GM21529 (cell line): ENCODE data around the gene PSMD4.

Experiments
- ATAC-seq: cut with Tn5 transposase; IDR thresholded peaks from one replicate; pipeline ENCODE4 v1.9.1; 2021; ENCODE audit not compliant: unreplicated experiment

Gene PSMD4

GRCh38 chr1:151293093-151293492 lies 38.6 kb downstream of the PSMD4 start:
- no peak for ATAC-seq

GRCh38 chr1:151294742-151295462 lies 40.4 kb downstream of the PSMD4 start:
- no peak for ATAC-seq

GRCh38 chr1:151309811-151310323 lies 55.3 kb downstream of the PSMD4 start:
- no peak for ATAC-seq

- no peak for ATAC-seq
Observed at GRCh38 chr1:151311011-151311410, 56.5 kb downstream of the PSMD4 start.

- no peak for ATAC-seq
Observed at GRCh38 chr1:151311589-151312331, 57.2 kb downstream of the PSMD4 start.

- ATAC-seq, result no peak
Observed at GRCh38 chr1:151312411-151312810, 57.9 kb downstream of the PSMD4 start.

GRCh38 chr1:151312826-151313225 lies 58.3 kb downstream of the PSMD4 start:
- ATAC-seq, result no peak

GRCh38 chr1:151313501-151313900 lies 59.0 kb downstream of the PSMD4 start:
- ATAC-seq, result no peak

GRCh38 chr1:151314137-151314875 lies 59.8 kb downstream of the PSMD4 start:
- no peak for ATAC-seq

- no peak for ATAC-seq
Observed at GRCh38 chr1:151315565-151316235, 61.2 kb downstream of the PSMD4 start.
